H1 (cell line): Measurements from ENCODE around the gene NDNF. TPM values are rescaled to one million over a fixed set of nuclear protein-coding genes. Genes with fewer than 3 reads are reported as not detected.

Experiments used
- CTCF ChIA-PET: fragments of 300-600 bp; sonication (Branson Sonifier 250); formaldehyde crosslinking; loops from one replicate; lab custom pipeline; 2021; ENCODE audit not compliant: partially characterized antibody; lab: Charles Lee
- POLR2A ChIA-PET: fragments of 300-600 bp; sonication (Branson Sonifier 250); formaldehyde crosslinking; loops from one replicate; lab custom pipeline; 2021; ENCODE audit warnings: inconsistent platforms; ENCODE audit not compliant: partially characterized antibody; lab: Charles Lee
- DNase-seq, 2 experiments: peaks; one replicate each; pipeline versions ENCODE4 v3.0.0 to v3.0.0-alpha.2; 2010 to 2022; ENCODE audit warnings: low spot score in 2 of 2, low read depth in 1 of 2, mixed read lengths in 1 of 2
- FAIRE-seq: peaks from 2 replicates; lab custom pipeline; 2011; peaks lifted over from hg19 to GRCh38; lab: Jason Lieb, UNC
- H2AFZ ChIP-seq: 2 replicates; pipeline ENCODE4 v1.8.1; 2012; ENCODE audit warnings: low read length, inconsistent platforms
- H2AK5ac ChIP-seq: 2 replicates; pipeline ENCODE4 v1.6.1; 2013; ENCODE audit warnings: low read depth, low read length
- H2BK120ac ChIP-seq: replicated peaks from 2 replicates; pipeline ENCODE3; 2013; ENCODE audit warnings: low read depth, low read length, inconsistent platforms
- H2BK12ac ChIP-seq: 2 replicates; pipeline ENCODE4 v1.6.1; 2013; ENCODE audit warnings: low read depth, low read length
- H2BK15ac ChIP-seq: 2 replicates; pipeline ENCODE4 v1.6.1; 2013; ENCODE audit warnings: low read length
- H2BK20ac ChIP-seq: 2 replicates; pipeline ENCODE4 v1.6.1; 2013; ENCODE audit warnings: low read length
- H2BK5ac ChIP-seq: 2 replicates; pipeline ENCODE4 v1.6.1; 2013; ENCODE audit warnings: low read depth, low read length
- H3K14ac ChIP-seq: 2 replicates; pipeline ENCODE4 v1.6.1; 2013; ENCODE audit warnings: inconsistent platforms; ENCODE audit not compliant: insufficient read length
- H3K18ac ChIP-seq: 2 replicates; pipeline ENCODE4 v1.6.1; 2013; ENCODE audit warnings: low read length; ENCODE audit errors: extremely low read depth
- H3K23ac ChIP-seq: 2 replicates; pipeline ENCODE4 v1.6.1; 2013; ENCODE audit warnings: inconsistent platforms; ENCODE audit not compliant: insufficient read length
- H3K23me2 ChIP-seq: 2 replicates; pipeline ENCODE4 v1.6.1; 2013; ENCODE audit warnings: low read depth, low read length
- H3K27ac ChIP-seq: 2 replicates; pipeline ENCODE4 v1.6.1; 2011; ENCODE audit warnings: low read depth, low read length, inconsistent platforms
- H3K27me3 ChIP-seq, 4 experiments: replicated peaks in 1 of 4; 1 replicate in 1 of 4; 2 replicates in 3 of 4; pipeline versions ENCODE4 v1.6.1 to v1.8.1; 2011 to 2013; ENCODE audit warnings: low read length in 3 of 4, mild to moderate bottlenecking in 3 of 4, inconsistent platforms in 2 of 4, mixed read lengths in 2 of 4, moderate library complexity in 1 of 4; ENCODE audit not compliant: control insufficient read depth in 3 of 4, insufficient read depth in 3 of 4; ENCODE audit errors: extremely low read depth in 1 of 4
- H3K36me3 ChIP-seq, 4 experiments: 2 replicates each; pipeline versions ENCODE4 v1.6.1 to v1.8.1; 2011 to 2013; ENCODE audit warnings: mild to moderate bottlenecking in 4 of 4, low read length in 3 of 4, moderate library complexity in 2 of 4, control low read depth in 1 of 4, inconsistent platforms in 1 of 4; ENCODE audit not compliant: insufficient read depth in 4 of 4, control insufficient read depth in 2 of 4
- H3K4ac ChIP-seq: replicated peaks from 2 replicates; pipeline ENCODE3; 2013; ENCODE audit warnings: low read length, low read depth, mixed read lengths, inconsistent platforms; ENCODE audit not compliant: insufficient read length
- H3K4me1 ChIP-seq, 4 experiments: replicated peaks in 1 of 4; 1 replicate in 1 of 4; 2 replicates in 3 of 4; pipeline versions ENCODE4 v1.6.1 to v1.8.1; 2011 to 2013; ENCODE audit warnings: low read length in 3 of 4, inconsistent platforms in 2 of 4, mixed read lengths in 1 of 4; ENCODE audit not compliant: insufficient read depth in 4 of 4, control insufficient read depth in 3 of 4
- H3K4me2 ChIP-seq, 2 experiments: 2 replicates each; pipeline versions ENCODE4 v1.6.1 to v1.8.1; 2011 to 2013; ENCODE audit warnings: low read depth in 2 of 2, low read length in 2 of 2, control low read depth in 1 of 2, inconsistent platforms in 1 of 2, mild to moderate bottlenecking in 1 of 2; ENCODE audit not compliant: insufficient read depth in 1 of 2
- H3K4me3 ChIP-seq, 4 experiments: fragments of 200-600, 300-600 bp in 1 of 4; sonication (generic), shearing (Covaris generic), sonication (Bioruptor Twin) in 1 of 4; 2 replicates each; pipeline versions ENCODE4 v1.5.1 to v1.8.1; 2011 to 2016; ENCODE audit warnings: low read length in 4 of 4, low read depth in 3 of 4, control low read depth in 2 of 4, inconsistent platforms in 2 of 4, mild to moderate bottlenecking in 2 of 4, mixed read lengths in 1 of 4, moderate library complexity in 1 of 4; ENCODE audit not compliant: insufficient read depth in 2 of 4; ENCODE audit errors: extremely low read depth in 1 of 4
- H3K56ac ChIP-seq: replicated peaks from 2 replicates; pipeline ENCODE3; 2013; ENCODE audit warnings: low read depth, mild to moderate bottlenecking, mixed read lengths, low read length, inconsistent platforms; ENCODE audit not compliant: insufficient read length
- H3K79me1 ChIP-seq: 2 replicates; pipeline ENCODE4 v1.6.1; 2013; ENCODE audit warnings: low read depth, low read length, control low read depth
- H3K79me2 ChIP-seq, 2 experiments: 2 replicates each; pipeline versions ENCODE4 v1.6.1 to v1.8.1; 2012 to 2013; ENCODE audit warnings: low read length in 2 of 2, mild to moderate bottlenecking in 2 of 2, inconsistent platforms in 1 of 2; ENCODE audit not compliant: insufficient read depth in 2 of 2, control insufficient read depth in 1 of 2
- H3K9ac ChIP-seq, 4 experiments: replicated peaks in 1 of 4; 1 replicate in 1 of 4; 2 replicates in 3 of 4; pipeline versions ENCODE4 v1.6.1 to v1.8.1; 2011 to 2013; ENCODE audit warnings: low read depth in 3 of 4, low read length in 3 of 4, control low read depth in 2 of 4, mild to moderate bottlenecking in 2 of 4, moderate library complexity in 2 of 4, inconsistent platforms in 1 of 4; ENCODE audit errors: extremely low read depth in 1 of 4
- H3K9me3 ChIP-seq, 2 experiments: 2 replicates each; pipeline versions ENCODE4 v1.6.1 to v1.8.1; 2012 to 2013; ENCODE audit warnings: mild to moderate bottlenecking in 2 of 2, moderate library complexity in 2 of 2, control low read depth in 1 of 2, inconsistent platforms in 1 of 2, low read depth in 1 of 2, low read length in 1 of 2, mixed read lengths in 1 of 2; ENCODE audit not compliant: insufficient read depth in 2 of 2
- H4K20me1 ChIP-seq, 2 experiments: replicated peaks in 1 of 2; 2 replicates each; pipeline versions ENCODE3 to v1.8.1; 2011 to 2013; ENCODE audit warnings: inconsistent platforms in 2 of 2, low read length in 2 of 2, mild to moderate bottlenecking in 1 of 2; ENCODE audit not compliant: insufficient read depth in 2 of 2, control insufficient read depth in 1 of 2
- H4K5ac ChIP-seq: 2 replicates; pipeline ENCODE4 v1.6.1; 2013; ENCODE audit warnings: low read length, low read depth, mixed read lengths, inconsistent platforms; ENCODE audit not compliant: insufficient read length
- H4K8ac ChIP-seq: 2 replicates; pipeline ENCODE4 v1.8.0; 2013; ENCODE audit warnings: mild to moderate bottlenecking, moderate library complexity, low read length, inconsistent platforms; ENCODE audit not compliant: insufficient read depth; ENCODE audit errors: extremely low read depth
- H4K91ac ChIP-seq: replicated peaks from 2 replicates; pipeline ENCODE3; 2013; ENCODE audit warnings: low read length, mixed read lengths, inconsistent platforms; ENCODE audit not compliant: insufficient read length
- CHD2 ChIP-seq: IDR thresholded peaks from 2 replicates; pipeline ENCODE4 v1.6.1; 2012; ENCODE audit warnings: low read length, improper control_type of control experiment
- HDAC6 ChIP-seq: IDR thresholded peaks from one replicate; pipeline ENCODE4 v1.7.1; 2012; ENCODE audit warnings: low read depth, mild to moderate bottlenecking, inconsistent platforms, low read length, moderate library complexity
- KDM5A ChIP-seq: fragments of 200-600 bp; IDR thresholded peaks from 2 replicates; pipeline ENCODE4 v1.7.1; 2012; ENCODE audit warnings: mild to moderate bottlenecking, low read length, inconsistent platforms, mixed read lengths
- POLR2A ChIP-seq, 2 experiments: IDR thresholded peaks; 1 replicate in 1 of 2; 2 replicates in 1 of 2; pipeline ENCODE4 v1.6.1; 2011; ENCODE audit warnings: low read depth in 2 of 2, low read length in 2 of 2, mild to moderate bottlenecking in 2 of 2; ENCODE audit errors: control extremely low read depth in 1 of 2
- RBBP5 ChIP-seq: IDR thresholded peaks from 2 replicates; pipeline ENCODE4 v1.7.1; 2012; ENCODE audit warnings: low read depth, mild to moderate bottlenecking, inconsistent platforms, low read length, moderate library complexity, borderline replicate concordance
- TAF1 ChIP-seq: IDR thresholded peaks from 2 replicates; pipeline ENCODE4 v1.6.1; 2011; ENCODE audit warnings: mild to moderate bottlenecking, low read depth, low read length
- polyA plus RNA-seq, 7 experiments: library from polyadenylated mRNA; depleted of rRNA in 3 of 7; stranded (reverse) in 5 of 7; unstranded in 2 of 7; fragments of >200 nt in 5 of 7; fragments of 200-250 nt in 2 of 7; gene quantifications; 1 replicate in 5 of 7; 2 replicates in 1 of 7; 4 replicates in 1 of 7; pipeline versions ENCODE4 v1.2.1 to v1.2.3, GENCODE V29; 2011 to 2013; ENCODE audit warnings: missing spikeins in 2 of 7, mixed read lengths in 2 of 7
- total RNA-seq: library from RNA; stranded (reverse); fragmentation: NEBNext Ultra II Directional; extraction: Animal tissue kit (Norgen Biotek cat#: 25700); gene quantifications from 2 replicates; pipeline ENCODE4 v1.2.1, GENCODE V29; 2021
- TF ChIP-seq, protein P1 (sequence below): IDR thresholded peaks from 2 replicates; pipeline ENCODE4 v1.6.1; 2011; ENCODE audit warnings: low read depth, mild to moderate bottlenecking, low read length; ENCODE audit not compliant: insufficient read depth

NDNF gene
- total and polyA plus RNA-seq, 2 of the 8 experiments (the other 6 are each of a cell fraction or from before 2014, with no cell fraction given) = 0.70 to 1.6 TPM

DNA sequence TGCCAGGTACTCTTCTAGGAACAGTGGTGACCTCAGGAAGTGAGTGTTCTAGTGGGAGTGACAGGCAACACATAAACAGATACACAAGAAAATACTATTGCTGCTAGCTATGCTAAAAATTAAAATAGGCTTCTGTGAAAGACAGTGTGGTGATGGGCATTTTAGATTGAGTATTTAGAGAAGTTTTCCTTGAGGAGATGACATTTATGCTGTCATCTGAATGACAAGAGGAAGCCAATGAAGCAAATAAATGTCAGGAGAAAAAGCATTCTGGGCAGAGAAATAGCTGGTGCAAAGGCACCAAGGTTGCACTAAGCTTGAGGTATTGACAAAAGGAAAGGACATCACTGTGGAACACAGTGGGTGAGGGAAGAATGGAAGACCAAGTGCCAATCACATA lies 18.0 kb downstream of the NDNF start:
- FAIRE-seq = no peak
- H3K36me3 ChIP-seq = no peaks in the 10 kb centered on the region
- H2AFZ ChIP-seq = no peak overlapping the region
- no peak overlapping the region for H4K8ac ChIP-seq
- H3K18ac ChIP-seq = no peak overlapping the region
- H3K14ac ChIP-seq = no peak overlapping the region
- no peaks in the 10 kb centered on the region; a peak in 1 of 7 replicates for H3K27me3 ChIP-seq
- no peak overlapping the region for H3K23ac ChIP-seq
- no peaks in the 10 kb centered on the region for H3K23me2 ChIP-seq
- H3K9me3 ChIP-seq = no peaks in the 10 kb centered on the region
- H3K79me2 ChIP-seq = no peaks in the 10 kb centered on the region
- H3K79me1 ChIP-seq = no peaks in the 10 kb centered on the region
- no peak for DNase-seq
- H4K20me1 ChIP-seq = no peaks in the 10 kb centered on the region
- H3K9ac ChIP-seq = no peak overlapping the region
- no peak overlapping the region for H3K4ac ChIP-seq
- H2BK15ac ChIP-seq = no peak overlapping the region
- no peaks in the 10 kb centered on the region; a peak in 1 of 7 replicates for H3K4me1 ChIP-seq
- H2BK20ac ChIP-seq = no peak overlapping the region
- H3K4me2 ChIP-seq = no peak overlapping the region
- no peak overlapping the region for H3K27ac ChIP-seq
- no peak overlapping the region for H2BK12ac ChIP-seq
- CTCF ChIA-PET = interaction anchor here (0.7 to 2.0 kb wide), 3 partner anchors 13 to 430 kb away, joined by 3 to 5 read pairs (median 3); no protein-coding TSS in a partner anchor
- no peak overlapping the region for H3K56ac ChIP-seq
- H2BK120ac ChIP-seq = no peak overlapping the region
- TF ChIP-seq CHD2 (no peak), KDM5A (no peak), RBBP5 (no peak), TAF1 (no peak), HDAC6 (no peak), POLR2A (IDR thresholded peaks at IDR 0.05; ENCODE audit: control extremely low read depth in 1 of 2, low read depth in 2 of 2, low read length in 2 of 2) (no peak)
- TF ChIP-seq, protein P1, sequence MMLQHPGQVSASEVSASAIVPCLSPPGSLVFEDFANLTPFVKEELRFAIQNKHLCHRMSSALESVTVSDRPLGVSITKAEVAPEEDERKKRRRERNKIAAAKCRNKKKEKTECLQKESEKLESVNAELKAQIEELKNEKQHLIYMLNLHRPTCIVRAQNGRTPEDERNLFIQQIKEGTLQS = no peak
- TF ChIP-seq, all 59 proteins: peak for 0
- POLR2A ChIA-PET = no interaction called here
- no peak overlapping the region for H3K4me3 ChIP-seq
- no peak overlapping the region for H2AK5ac ChIP-seq
- no peak overlapping the region for H2BK5ac ChIP-seq
- no peak overlapping the region for H4K5ac ChIP-seq
- no peak overlapping the region for H4K91ac ChIP-seq
